Upper lobe of left lung (tissue), 4 donors: Measurements from ENCODE around the gene LAMA2.

Source experiments
- CTCF ChIP-seq, 6 experiments: fragments of 450-650 bp in 4 of 6; fragments of 200-600 bp in 2 of 6; sonication (generic) in 2 of 6; IDR thresholded peaks; one replicate each; pipeline ENCODE4 v1.5.1; 2016 to 2019; ENCODE audit warnings: antibody characterized with exemption in 6 of 6
- EP300 ChIP-seq, 4 donors: sonication (generic); formaldehyde crosslinking; IDR thresholded peaks; one replicate each; pipeline ENCODE4 v1.5.1; 2017; ENCODE audit warnings: antibody characterized with exemption in 4 of 4, control low read depth in 2 of 4
- POLR2A ChIP-seq, 4 donors: fragments of 450-650 bp; IDR thresholded peaks; one replicate each; pipeline ENCODE4 v1.5.1; 2016 to 2017; ENCODE audit warnings: antibody characterized with exemption in 4 of 4, mild to moderate bottlenecking in 2 of 4

GRCh38 chr6:129175066-129175465 lies 292.1 kb downstream of the LAMA2 start:
- TF ChIP-seq POLR2A (IDR thresholded peaks at IDR 0.05) (no peak), CTCF (IDR thresholded peaks at IDR 0.05) (no peak), EP300 (IDR thresholded peaks at IDR 0.05) (no peak)
